GM21390 (cell line): ENCODE data around the gene KIF20A.
A peak's percentile ranks its signal among the peaks of the same experiment; 100 is the strongest.
"Not testable (repeated sequence)": the region's sequence is repeated elsewhere in the genome, so short reads cannot be mapped to it uniquely, and the experiment has no call there.

Source experiments
- ATAC-seq: cut with Tn5 transposase; IDR thresholded peaks from one replicate; pipeline ENCODE4 v1.9.1; 2021; ENCODE audit not compliant: unreplicated experiment

The KIF20A gene

GRCh38 chr5:138178516-138179276, at the start of gene KIF20A, which contains the start of gene BRD8:
KIF20A (plus strand) TSS chr5:138179112; CDS start chr5:138179681, 569 bp downstream.
BRD8 (minus strand) TSS chr5:138178630; CDS start chr5:138178614, 16 bp downstream.
- peak; percentile 82 for ATAC-seq

DNA sequence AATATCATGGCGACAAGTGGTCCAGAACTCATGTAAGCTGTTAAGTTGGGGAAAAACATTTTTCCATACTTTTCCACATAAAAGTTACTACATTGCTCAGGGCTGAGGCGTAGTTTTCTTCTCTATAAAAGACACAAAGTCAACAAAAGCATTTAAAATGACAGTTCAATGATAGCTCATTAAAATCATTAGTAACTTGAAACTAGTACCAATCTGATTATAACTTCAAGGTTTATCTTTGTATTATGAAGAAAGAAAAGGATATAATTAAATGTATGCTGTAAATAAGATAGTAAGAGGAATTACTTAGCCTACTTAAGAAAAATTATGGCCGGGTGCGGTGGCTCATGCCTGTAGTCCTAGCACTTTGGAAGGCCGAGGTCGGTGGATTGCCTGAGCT, 49.6 kb upstream of the KIF20A start:
- ATAC-seq: no peak

DNA sequence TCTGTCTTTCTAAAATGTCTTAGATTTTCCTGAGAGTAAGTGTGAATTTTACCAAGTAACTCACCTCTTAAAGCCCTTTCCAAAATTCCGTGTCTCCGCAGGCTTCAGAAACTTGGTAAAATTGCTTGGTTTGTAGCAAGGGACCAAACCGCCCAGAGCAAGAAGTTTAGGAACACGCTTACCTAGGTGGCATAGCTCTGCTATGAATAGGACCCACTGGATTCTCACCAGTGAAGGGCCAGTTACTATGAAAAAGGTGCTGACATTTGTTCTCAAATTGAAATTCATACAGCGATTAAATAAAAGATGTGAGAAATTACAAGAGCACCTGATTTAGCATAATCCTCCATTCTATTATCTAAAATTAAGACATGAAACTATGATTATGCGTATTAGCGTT, 46.4 kb upstream of the KIF20A start:
- ATAC-seq: no peak

DNA sequence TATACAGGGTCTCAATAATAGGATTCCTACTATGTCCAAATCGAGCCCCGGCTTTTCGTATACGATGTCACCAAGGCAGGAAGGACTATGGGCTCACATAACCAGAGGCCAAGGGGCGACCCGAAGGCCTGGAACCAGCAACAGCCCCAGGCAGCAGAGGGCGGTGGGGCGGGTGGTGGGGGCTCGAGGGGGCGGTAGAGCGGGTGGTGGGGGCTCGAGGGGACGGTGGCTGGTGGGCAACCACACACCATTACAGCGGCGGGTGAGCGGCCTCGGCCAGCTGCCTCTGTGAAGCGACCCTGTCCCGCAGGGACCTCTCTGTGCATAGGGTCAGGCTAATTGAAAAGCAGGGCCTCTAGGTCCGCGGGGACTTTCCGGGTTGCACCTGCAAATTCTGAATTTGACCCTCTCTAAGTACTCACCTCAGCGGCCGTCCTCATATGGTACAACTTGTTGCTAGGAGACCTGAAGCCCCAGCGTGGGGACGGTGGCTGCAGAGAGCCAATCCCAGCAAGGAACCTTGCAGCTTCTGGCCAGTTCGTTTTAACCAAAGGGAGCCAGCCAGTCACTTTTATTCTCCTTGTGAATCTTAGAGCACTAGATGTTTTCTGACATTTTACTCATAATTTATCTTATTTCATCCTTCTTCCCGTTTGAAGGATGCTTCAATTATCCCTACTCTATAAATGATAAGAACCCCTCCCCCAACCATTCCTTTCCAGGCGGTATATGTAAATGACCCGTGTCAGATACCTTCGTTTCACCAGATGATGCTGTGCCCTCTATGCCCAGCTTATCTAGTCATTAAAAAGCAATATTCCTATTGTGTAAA, 39.7 kb upstream of the KIF20A start, which contains the start of gene NME5:
Gene NME5 (minus strand): TSS at position 480 of the 832 bp plus-strand sequence. CDS start 648 bp downstream, outside the sequence.
- no peak for ATAC-seq

GRCh38 chr5:138139781-138140090, 39.2 kb upstream of the KIF20A start:
- no peak for ATAC-seq

- ATAC-seq: no peak
These were observed 38.6 kb upstream of the KIF20A start for GRCh38 chr5:138140268-138140667.

GRCh38 chr5:138141734-138142133, 37.2 kb upstream of the KIF20A start:
- ATAC-seq: no peak

GRCh38 chr5:138143578-138143977, 35.3 kb upstream of the KIF20A start:
- ATAC-seq: not testable (repeated sequence)

DNA sequence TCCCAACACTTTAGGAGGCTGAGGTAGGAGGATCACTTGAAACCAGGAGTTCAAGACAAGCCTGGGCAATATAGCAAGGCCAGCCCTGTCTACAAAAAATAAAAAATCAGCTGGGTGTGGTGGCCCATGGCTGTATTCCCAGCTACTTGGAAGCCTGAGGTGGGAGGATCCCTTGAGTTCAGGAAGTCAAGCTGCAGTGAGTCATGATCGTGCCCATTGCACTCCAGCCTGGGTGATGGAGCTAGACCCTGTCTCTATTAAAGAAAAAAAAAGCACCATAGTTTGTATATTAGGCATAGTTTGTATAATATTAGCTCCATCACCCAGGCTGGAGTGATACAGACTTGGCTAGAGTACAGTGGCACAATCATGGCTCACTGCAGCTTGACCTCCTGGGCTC, 30.1 kb upstream of the KIF20A start:
- no peak for ATAC-seq

DNA sequence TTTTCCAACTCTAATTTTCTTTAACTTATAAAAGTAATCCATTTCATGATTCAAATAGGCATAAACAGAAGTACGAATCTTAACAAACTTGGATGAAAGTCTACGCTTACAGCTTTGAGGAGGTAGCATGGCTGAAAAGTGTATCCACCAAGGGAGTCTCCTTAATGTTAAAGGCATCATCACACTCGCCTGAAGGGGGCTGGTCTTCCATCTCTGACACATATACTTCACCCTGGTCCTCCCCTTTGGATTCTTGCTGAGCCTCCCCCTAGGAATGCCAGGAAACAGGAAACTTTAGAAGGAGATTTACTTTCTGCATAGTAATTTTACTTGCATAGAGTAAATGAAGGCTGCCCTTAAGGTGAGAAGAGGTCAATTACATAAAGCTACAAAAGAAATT, 29.4 kb upstream of the KIF20A start:
- ATAC-seq: no peak

- ATAC-seq: not testable (repeated sequence)
These were observed 22.9 kb upstream of the KIF20A start for GRCh38 chr5:138155977-138156376.

GRCh38 chr5:138157626-138158025, 21.3 kb upstream of the KIF20A start:
- ATAC-seq: no peak

DNA sequence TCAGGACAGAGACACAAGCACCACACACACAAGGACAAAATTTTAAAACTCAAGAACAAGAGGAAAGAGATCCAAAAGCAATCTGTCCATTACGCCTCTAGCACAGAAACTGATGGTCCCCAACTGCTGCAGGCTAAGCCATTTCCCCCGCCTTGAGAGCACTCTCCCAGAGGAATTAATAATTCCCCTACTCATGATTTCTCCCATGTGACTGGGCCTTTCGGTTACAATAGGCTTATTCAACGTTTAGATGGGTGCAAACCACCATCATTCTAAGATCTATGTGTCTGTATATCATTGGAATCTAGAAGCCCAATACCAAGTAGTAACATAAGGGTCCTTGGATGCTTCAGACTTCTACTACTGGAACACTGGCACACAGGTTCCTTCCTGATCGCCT, 19.2 kb upstream of the KIF20A start:
- no peak for ATAC-seq

GRCh38 chr5:138160706-138161105, 18.2 kb upstream of the KIF20A start:
- no peak for ATAC-seq

DNA sequence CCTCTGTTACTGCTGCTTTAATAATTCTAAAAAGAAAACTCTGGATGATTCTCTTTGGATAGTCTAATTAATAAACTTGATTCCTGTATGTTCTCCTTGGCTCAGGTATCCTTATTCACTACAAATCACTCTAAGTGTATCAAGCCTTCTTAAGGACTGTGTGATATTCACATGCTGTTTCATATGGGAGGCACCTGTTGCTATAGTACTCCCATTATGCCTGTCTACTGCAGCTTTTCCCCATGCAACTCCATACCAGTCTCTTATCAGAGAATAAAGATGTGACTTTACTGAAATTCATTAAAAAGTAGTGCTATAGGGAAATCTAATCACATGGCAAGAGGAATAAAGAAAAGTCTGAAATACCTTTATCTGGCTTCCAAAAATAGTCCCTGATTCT, 15.2 kb upstream of the KIF20A start:
- no peak for ATAC-seq

DNA sequence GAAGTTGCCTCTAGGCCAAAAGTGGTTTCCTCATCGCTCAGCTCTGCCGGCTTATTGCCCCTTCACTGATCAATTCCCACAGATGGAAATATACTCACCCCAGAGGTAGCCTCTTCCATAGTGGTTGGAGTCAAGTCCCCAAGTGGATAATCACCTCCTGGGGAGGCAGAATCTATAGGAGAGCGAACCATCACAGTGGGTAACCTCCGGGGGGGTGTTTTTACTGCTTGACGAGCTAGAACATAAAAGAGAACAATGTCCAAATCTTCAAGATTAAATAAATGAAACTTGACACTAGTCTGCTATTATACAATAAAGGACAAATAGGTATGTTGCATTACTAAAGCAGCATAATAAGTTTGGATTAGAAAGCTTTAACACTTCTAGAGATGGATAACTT, 9.8 kb upstream of the KIF20A start:
- no peak for ATAC-seq

- no peak for ATAC-seq
These were observed 8.6 kb upstream of the KIF20A start for GRCh38 chr5:138170299-138170698.

- no peak for ATAC-seq
These were observed 884 bp upstream of the KIF20A start for GRCh38 chr5:138177941-138178515.

DNA sequence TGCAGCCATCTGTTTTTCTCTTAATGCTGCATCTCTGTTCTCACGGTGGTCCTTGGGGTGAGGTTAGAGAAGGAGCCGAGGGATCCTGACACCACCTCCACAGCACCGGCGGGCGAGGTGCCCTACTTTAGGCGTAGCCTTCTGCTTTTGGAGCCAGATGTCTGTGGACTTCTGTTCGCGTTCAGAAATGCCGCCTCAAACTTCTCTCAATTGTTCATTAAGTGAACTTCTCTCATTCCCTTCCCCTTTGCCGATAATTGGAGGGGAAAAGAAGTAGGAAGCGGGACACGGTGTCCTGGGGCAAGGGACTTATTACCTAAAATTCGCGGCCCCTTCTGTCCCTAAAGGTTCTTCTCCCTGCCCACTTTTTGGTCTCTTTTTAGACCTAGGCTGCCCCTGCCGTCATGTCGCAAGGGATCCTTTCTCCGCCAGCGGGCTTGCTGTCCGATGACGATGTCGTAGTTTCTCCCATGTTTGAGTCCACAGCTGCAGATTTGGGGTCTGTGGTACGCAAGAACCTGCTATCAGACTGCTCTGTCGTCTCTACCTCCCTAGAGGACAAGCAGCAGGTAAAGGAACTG, 455 bp downstream of the KIF20A start:
- peak; percentile 7 for ATAC-seq

DNA sequence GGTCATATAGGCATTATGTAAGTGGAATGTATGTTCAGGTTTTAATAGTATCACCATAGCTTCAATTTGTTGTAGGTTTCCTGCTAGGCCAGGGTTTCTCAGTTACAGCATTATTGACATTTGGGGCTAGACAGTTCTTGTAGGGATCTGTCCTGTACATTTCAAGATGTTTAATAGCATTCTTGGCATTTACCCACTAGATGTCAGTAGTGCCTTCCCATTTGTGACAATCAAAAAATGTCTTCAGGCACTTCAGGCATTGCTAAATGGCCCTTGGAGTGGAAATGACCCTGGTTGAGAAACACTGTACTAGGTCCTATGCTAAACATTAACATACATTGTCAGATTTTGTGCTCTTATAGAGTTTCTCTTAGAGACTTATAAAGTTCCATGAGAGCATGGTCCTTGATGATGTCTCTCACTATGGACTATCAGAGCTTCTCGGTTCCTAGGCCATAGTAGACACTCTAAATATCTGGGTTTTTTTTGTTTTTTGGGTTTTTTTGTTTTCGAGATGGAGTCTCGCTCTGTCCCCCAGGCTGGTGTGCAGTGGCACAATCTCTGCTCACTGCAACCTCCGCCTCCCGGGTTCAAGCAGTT, 1.4 kb downstream of the KIF20A start:
- no peak for ATAC-seq

DNA sequence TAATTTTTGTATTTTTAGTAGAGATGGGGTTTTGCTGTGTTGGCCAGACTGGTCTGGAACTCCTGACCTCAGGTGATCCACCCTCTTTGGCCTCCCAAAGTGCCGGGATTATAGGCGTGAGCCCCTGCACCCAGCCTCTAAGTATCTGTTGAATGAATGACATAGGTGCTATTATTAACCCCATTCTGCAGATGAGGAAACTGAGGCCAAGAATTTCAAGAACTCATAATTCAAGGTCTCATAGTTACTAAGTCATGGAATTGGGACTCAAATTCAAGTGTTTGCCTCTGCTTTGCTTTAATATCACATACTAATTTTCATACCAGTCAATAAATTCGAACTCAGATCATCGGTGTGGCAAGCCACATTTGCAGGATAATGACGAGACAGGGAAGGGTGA, 1.9 kb downstream of the KIF20A start:
- ATAC-seq: no peak
